Esophagus muscularis mucosa (tissue), 4 donors: Measurements from ENCODE around the gene ZNF17.

Source experiments
- EP300 ChIP-seq: sonication (generic); formaldehyde crosslinking; IDR thresholded peaks from one replicate; pipeline ENCODE4 v1.6.1; 2017; ENCODE audit warnings: antibody characterized with exemption
- POLR2A ChIP-seq: fragments of 450-650 bp; IDR thresholded peaks from one replicate; pipeline ENCODE4 v1.6.1; 2017; ENCODE audit warnings: antibody characterized with exemption, moderate library complexity, mild to moderate bottlenecking, low read depth
- POLR2AphosphoS5 ChIP-seq, 2 donors: sonication (generic); formaldehyde crosslinking; IDR thresholded peaks; one replicate each; pipeline ENCODE4 v1.6.1; 2017; ENCODE audit warnings: antibody characterized with exemption in 2 of 2
- TF ChIP-seq, protein P1 (sequence below), 3 experiments: fragments of 200-600 bp in 2 of 3; fragments of 450-650 bp in 1 of 3; sonication (generic) in 2 of 3; IDR thresholded peaks; one replicate each; pipeline ENCODE4 v1.5.1; 2017 to 2019; ENCODE audit warnings: antibody characterized with exemption in 3 of 3, mild to moderate bottlenecking in 2 of 3, moderate library complexity in 1 of 3

DNA sequence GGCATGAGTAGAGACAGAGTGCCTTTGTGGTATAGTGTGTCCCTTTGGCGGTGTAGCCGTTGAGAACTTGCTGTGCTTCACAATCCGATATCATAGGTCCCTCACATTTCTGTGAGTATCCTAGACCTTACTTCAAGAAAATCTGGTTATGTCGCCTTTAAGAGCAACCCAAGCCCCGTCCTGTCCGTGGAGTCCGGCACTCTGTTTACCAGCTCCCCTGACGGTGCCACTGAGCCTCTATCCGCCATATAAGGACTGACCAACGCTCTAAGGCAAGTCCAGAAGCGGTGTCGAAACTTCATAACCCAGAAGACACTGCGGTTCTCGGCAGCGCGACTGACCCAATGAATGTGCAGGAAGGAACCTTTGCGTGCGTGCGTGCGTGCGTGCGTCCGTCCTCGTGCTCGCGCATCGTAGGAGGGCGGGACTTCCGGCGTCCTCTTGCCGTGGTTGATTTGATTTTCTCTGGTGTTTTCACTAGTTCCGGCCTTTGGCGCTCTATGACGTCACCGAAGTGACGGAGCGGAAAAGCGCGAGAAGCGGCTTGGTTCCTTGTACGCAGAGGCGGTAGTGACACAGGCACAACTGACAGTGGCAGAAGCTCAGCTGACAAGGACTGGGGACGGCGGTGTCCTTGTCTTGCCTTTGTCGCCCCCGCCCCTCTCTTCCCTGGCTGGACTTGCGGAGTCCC lies 47.8 kb upstream of the ZNF17 start, which contains the start of the genes TRAPPC2B and ZNF547:
- TF ChIP-seq, protein P1, sequence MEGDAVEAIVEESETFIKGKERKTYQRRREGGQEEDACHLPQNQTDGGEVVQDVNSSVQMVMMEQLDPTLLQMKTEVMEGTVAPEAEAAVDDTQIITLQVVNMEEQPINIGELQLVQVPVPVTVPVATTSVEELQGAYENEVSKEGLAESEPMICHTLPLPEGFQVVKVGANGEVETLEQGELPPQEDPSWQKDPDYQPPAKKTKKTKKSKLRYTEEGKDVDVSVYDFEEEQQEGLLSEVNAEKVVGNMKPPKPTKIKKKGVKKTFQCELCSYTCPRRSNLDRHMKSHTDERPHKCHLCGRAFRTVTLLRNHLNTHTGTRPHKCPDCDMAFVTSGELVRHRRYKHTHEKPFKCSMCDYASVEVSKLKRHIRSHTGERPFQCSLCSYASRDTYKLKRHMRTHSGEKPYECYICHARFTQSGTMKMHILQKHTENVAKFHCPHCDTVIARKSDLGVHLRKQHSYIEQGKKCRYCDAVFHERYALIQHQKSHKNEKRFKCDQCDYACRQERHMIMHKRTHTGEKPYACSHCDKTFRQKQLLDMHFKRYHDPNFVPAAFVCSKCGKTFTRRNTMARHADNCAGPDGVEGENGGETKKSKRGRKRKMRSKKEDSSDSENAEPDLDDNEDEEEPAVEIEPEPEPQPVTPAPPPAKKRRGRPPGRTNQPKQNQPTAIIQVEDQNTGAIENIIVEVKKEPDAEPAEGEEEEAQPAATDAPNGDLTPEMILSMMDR (IDR thresholded peaks at IDR 0.05): no peak
- TF ChIP-seq POLR2A: no peak
- TF ChIP-seq EP300: peak; percentile 72
- TF ChIP-seq POLR2AphosphoS5 (IDR thresholded peaks at IDR 0.05): peak; percentile 95 to 99
